Activated T-cell treated with anti-CD3 and anti-CD28 coated beads for 24 hours (primary cell): ENCODE data around the gene MED26.

ENCODE experiments used
- DNase-seq: peaks from one replicate; pipeline ENCODE4 v3.0.0-alpha.2; 2020; ENCODE audit warnings: low read depth

MED26 gene

DNA sequence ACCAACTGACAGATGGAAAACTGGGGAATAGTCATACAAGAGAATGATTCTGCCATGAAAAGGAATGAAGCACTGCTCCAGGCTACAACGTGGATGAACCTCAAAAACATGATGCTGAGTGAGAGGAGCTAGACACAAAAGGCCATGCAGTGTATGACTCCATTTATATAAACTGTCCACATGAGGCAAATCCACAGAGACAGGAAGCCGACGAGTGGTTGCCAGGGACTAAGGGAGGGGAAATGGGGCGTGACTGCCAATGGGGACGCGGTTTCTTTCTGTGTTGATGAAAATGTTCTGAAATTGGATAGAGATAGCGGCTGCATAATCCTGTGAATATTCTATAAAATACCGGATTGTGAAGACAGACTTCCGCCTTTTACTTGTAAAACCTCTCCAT lies 21.7 kb upstream of the MED26 start:
- DNase-seq = no peak

DNA sequence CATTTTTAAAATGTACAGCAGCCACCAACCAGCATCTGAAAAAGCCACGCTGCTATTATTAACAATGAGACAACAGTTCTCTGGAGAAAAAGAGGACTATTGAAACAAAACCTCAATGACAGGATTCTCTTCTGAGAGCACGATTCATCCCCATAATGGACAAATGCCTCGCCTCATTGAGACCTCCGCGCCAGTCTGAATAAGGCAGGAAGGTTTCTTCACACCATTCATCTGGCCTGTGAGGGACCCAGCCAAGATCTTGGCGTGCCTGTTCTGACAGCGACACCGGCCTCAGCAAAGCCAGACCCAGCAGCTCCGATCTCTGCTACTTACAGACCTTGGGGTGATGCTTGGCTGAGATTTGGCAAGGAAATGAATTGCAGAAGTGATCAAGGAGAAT lies 17.1 kb upstream of the MED26 start:
- DNase-seq = no peak

DNA sequence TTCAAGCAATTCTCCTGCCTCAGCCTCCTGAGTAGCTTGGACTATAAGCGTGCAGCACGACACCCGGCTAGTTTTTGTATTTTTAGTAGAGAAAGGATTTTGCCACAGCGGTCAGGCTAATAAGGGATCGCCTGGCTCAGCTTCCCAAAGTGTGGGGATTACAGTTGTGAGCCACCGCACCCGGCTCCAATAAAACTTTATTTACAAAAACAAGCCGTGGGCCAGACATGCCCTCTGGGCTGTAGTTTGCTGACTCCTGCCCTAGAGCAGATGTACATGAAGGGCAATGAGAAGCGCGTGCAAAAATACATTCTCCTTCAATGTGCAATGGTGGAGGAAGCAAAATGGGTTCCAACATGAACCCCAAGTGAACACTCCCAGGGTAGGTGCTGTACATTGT lies 13.7 kb upstream of the MED26 start:
- DNase-seq = no peak

DNA sequence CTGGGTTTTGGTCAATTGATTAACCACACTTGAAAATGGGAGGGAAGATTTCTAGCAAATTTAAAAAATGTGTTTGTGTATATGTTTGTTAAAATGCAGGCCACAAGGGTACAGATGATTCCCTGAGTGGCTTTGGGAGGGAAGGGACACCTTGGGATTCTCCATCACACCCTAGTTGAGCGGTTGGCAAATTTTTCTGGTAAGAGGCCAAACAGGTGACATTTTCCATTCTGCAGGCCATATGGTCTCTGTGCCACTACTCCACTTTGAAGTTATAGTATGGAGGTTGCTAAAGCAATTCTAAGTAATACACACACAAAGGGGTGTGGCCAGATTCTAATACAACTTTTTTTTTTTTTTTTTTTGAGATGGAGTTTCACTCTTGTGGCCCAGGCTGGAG lies 12.9 kb upstream of the MED26 start:
- no peak for DNase-seq

DNA sequence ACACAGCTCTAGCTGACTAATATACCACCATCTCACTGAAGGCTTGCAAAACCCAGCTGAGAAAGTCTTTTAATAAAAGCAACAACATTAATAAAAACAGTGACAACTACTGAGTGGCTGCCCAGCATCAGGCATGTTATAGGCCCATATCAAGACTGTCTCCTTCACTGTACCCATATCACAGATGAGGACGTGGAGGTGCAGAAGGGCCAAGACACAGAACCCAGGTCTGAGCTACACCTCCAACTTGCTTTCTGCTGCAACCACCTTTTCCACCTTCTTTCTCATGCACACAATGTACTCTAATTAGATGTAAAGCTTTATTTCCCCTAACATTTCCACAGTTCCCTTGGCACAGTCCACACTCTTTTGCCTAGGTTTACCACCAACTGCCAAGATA lies 10.7 kb upstream of the MED26 start:
- no peak for DNase-seq

DNA sequence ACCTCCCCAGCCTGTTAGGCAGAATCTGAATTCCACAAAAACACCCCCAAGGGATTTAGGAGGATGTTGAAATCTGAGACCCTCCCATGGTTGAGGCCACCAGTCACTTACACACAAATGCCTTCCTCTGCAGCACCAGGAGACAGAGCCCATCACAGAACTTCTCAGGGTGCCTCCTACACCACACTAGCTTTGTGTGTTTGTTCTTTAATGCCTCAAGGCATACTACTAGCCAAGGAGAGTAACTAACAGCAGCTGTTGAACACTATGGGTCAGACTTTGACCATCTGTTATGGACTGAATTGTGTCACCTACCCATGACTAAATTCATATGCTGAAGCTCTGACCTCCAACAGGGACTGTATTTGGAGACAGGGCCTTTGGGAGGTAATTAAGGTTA lies 9.5 kb upstream of the MED26 start:
- no peak for DNase-seq

DNA sequence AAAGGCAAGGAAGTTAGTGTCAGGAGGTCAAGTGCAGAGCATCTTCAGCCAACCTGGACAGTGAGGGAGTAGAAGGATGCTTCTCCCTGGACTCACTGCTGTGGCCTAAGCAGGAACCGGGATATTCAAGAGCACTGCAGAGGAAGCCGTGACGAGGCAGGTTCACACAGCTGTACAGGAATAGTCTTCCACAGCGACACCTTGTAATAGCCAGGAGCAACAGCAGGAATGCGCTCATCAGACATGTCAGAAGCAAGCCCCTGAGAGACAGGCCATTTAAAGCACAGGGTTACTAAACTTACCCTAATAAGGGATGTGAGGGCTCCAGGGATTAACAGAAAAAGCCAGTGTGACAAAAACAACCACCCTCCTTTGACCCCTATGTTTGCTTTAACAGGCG lies 3.5 kb upstream of the MED26 start:
- no peak for DNase-seq

DNA sequence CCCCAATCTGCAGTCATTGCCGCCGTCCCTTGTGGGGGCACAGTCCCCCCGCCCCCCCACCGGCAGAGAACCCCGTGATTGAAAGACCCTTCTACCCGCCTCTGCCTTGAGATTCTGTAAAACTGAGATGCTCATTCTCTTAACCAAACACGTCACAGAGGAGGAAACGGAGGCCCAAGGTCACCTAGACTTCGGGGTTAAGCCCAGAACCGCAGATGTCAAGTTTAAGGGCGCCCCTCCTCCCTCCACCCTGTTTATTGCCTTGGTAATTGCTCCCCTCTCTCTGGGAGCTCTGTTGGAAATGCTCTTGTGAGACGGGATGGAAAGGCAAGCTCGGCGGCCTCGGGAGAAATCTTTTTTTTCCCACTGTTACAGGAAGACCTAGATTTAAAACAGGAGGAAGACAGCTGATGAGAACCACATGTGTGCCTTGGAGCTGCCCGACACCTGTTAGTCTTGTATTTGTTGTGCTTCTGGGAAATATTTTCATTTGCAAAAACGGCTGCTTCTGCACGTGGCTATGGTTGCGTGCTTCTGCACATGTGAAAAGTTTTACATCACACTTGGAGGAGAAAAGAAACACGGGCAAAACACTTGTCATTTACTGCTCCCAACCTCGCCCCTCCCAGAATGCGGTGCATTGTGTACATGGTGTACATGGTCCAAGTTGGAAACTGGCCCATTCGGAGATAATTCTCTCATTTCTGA lies 1.1 kb upstream of the MED26 start:
- no peak for DNase-seq

DNA sequence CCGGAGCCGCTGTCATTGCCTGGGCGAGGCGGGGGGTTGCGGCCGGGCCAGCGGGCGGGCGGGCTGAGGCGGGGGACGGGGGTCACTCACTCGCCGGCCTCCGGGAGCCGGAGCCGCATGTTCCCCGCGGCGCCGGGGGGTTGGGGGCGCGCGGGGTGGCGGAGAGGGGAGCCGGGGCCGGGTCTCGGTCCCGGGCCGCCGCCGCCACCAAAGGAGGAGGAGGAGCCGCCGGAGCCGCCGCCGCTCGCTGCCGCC lies 149 bp downstream of the MED26 start:
- DNase-seq = no peak

DNA sequence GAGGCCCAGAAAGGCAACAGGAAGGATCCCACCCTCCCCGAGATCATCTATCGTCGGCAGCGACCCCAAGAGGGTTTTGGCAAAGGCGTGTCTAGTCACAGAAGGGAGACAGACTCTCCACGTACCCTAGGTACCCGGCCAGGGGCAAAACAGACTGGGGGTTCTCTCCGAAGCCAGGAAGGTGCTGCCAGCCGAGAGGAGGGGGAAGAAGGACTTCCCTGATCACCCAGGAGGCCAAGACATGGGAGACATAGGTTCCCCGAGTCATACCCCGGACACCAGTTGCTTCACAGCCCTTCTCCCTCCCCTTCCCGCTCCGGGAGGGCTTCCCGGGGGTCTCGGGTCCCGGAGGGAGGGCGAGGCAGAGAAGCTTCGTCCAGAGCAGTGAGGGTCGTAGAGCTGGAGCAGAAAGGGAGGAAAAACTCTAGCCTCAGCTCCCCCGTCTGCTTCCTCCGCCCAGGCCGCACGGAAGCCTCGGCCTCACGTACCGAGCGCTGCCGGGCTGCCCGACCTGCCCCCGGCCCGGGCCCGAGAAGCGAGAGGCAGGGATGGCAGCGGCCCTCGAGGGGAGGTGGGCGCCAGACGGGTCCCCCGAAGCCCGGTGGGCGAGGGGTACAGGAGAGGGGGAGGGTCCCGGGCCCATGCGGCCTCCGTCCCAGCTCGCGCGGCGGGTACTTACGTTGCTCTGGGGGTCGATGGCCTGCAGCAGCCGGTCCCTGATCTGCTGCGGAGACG lies 644 bp downstream of the MED26 start:
- DNase-seq = no peak

DNA sequence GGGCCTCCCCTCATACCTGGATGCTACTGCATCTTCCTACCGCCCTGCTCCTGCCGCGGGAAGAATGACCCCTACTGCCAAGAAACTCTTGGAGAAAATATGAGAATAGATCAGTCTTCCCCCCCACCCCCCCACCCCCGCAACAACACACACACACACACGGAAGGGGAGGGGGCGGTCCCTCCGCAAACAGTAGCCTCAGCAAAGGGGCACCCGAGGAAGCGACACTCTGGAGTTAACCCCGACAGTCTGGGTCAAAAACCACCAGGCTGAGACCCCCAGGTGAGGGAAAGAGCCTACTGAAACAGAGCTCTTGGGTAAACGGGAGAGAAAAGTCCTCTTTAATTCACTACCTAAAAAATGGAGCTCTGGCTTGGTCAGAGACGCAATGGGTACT lies 1.2 kb downstream of the MED26 start:
- no peak for DNase-seq

DNA sequence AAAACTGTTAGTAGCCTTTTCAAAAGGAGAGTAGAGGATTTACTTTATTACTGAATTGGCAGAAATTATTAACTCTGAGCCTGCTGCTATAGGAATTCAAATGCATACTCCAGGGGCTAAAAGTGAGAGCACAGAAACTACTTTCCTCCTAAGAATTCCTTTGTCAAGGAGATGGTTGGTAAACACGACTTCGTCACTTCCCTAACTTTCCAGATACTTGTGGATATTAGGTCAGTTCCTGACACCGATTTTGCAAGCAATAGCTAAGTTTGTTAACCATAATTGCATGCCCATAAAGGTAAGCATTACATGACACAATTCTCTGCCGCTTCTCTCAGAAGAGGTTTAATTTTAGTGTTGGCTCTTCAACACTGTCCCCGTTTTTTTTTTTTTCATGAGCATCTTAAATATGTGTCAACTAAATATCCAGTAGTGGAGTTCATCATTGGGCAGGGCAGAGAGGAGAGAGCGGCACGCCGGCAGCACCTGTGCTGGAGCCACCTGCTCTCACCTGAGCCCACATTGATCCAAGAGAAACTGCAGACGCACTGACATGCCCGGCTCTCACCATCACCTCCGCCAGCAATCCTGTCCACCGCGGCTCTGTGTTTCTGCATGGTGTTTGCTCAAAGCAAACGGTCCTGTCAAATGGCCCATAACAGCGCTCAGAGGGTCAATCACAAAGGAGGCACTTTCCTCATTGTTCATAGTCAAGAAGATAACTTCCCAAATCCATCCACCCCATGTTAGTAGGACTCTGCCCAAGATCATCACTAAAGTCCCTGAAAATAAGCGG lies 2.6 kb downstream of the MED26 start:
- DNase-seq = no peak

DNA sequence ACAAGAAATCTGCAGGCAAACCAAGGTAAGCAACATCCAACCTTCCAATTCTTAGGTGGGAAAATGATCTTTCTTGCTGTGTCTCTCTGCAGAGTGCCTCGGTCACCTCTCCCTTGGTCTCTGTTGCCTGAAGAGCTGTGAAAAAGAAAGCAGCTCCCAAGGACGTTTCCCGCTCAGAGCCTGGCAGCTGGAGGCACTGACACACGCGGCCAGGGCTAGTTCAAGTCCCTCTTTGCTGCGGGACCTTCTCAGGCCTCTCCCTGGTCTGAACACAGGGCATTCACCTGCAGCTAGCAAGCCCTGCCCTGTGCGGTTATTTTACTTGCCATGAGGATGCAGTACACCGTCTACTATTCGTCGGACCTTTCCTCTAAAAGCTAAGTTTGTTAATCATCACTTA lies 3.8 kb downstream of the MED26 start:
- DNase-seq = no peak

DNA sequence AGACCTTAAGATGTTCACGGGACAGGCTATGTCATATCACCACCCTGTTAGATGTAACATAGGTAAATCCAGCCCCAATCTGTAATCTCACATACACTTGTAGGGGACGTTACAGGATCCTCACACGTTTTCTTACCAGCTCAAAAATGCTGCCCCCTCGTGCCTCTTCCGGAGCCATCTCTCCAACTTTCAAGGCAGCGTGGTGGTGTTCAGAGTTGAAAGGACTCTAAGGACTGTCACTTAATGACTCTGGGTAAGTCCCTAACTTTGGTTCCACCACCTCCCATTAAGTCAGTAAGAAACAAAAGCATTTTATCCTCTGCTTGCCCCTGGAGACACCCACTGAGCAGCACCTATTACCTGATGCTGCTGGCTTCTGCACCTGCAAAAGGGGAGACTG lies 4.4 kb downstream of the MED26 start:
- DNase-seq = no peak

DNA sequence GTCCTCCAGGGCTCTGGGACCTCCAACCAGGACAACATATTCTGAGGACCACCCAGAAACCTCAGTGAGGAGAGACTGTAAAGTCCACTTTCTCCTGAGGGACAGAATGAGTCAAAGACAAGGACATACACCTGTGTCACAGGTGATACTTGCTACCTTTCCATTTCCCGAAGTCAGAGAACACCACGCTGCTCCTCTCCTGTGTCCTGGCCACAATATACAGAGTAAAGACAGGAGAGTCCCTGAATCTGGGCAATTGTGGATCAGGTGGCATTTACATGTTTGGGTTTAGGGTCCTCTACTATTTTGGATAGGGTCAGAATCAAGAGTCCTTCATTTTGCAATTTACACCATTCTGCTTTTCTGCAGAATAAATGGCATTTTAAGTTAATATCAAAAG lies 4.9 kb downstream of the MED26 start:
- DNase-seq = no peak

DNA sequence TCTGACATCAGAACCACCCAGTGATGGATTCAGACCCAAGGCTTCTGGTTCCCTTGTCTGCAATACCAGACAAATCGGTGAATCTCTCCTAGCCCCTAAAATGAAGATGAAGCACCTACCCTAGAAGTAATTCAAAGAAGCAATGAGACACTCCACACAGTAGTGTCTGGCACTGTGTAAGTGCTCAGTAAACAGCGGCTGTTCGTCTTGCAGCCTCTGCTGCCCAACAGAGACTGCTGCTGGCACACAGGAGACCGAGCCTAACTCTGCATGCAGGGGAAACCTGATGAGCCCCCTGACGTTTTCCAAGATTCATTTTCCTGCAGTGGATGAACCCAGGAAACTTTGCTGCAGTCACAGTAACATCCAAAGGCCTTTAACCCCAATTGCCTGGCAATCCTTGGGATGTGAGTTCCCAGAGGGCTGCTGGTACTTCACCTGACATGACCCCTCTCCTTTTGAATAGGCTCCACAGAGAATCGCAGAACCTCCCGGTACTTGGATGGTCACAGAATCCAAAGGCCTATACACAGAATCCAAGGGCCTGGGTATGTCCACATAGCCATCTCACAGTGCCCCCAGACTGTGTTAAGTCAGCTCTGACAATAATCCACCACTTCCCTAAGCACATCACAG lies 6.7 kb downstream of the MED26 start:
- DNase-seq = no peak

DNA sequence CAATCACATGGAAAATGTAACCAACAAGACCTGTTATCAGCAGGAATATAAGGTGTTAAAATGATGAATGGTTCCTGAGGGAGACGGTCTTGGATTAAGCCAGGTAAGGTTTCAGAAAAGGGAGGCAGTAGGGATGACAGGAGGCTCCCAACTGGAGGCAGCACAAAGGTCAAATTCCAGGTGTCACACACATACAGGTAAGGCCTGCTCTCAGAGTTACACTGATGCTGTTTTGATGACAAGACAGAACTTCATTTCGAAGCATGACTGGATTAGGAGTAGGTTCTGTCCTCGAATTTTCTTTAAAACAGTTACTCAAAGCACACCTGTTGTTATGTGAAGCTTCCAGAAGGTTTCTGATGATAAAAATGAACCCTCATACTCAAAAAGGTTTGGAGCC lies 7.4 kb downstream of the MED26 start:
- no peak for DNase-seq

DNA sequence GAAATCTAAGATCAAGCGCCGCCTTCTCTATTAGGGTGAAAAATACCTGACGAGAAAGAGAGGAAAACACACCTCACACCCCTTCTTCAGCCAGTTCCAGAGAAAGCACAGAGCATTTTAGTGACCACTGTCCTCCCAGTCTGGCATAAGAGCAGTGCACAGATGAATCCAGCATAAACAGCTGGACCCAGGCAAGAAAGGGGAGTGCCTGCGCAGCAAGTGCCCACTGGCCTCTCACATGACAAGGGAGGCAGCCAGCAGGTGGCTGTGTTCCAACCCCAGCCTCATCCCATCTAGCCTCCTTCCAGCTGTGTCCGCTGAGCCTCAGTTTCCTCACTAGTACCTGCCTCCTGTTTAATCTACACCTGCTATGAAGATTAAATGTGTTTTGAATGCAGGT lies 8.0 kb downstream of the MED26 start:
- no peak for DNase-seq

DNA sequence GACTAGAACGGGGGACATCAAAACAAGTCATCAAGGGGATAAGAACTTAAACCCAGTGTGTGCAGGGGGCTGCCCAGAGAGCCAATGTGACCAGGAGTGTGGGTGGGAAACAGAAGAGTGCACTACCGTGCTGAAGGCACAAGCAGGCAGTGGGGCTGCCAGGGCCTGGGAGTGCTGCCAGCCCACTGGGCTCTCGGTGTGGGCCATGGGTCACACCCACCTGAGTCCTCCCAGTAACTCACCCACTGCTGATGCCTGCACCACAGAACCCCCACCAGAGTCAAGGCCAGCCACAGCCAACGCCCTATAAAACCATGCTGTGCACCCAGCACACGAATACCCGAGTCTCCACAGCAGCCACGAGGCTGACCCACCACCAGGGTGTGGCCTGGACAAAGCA lies 8.5 kb downstream of the MED26 start:
- no peak for DNase-seq

DNA sequence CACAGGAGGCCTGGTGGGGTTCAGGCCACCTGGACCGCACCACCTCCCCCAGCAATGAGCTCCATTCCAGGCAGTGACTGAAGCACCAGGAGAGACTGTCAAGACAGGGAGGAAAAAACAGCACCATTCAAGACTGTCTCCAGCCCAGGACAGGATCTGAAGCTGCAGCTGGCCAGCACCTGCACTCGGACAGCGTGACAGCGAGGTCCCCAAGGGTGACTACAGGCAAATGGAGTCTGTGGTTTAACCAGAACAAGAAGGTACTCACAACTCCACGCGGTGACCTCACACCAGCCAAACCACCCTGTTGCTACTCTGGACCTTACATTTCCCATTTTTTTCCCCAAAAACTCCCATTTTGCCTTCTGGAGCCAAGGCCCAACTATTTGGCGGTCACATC lies 9.8 kb downstream of the MED26 start:
- no peak for DNase-seq

DNA sequence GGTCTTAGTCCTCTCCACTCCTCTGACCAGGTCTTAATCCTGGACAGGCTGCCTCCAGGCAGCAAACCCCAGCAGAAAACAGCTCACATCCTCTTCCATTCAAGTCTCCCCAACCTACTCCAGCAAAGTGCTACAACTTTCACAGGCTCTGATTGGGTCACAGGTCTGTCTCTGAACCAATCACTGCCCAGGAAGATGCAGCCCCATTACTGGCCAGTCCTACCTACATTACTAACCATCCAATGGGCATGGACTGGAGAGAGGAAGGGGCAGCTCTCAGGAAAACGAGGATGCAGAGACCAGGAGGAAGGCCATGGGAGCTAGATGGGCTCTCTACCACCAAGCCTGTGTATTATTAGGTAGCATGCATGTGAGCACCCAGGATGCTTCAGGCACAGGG lies 12.2 kb downstream of the MED26 start:
- DNase-seq = no peak

DNA sequence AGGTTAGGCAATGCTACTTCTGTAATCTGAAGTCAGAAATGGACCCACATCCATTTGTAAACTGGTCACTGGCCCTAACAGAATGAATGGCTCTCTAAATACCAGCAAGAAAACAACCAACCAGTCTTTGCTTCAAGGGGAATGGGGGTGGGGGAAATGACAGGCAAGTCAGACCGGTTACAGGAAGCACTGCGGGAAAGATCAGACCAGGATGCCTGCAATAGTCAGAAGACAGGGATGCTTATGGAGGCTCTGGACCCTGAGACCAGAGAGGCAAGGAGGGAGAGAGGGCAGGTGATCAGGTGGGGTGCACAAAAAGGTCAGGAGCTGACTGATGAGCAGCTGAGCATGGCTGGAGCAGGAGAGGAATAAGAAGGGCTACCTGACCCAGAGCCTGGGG lies 13.1 kb downstream of the MED26 start:
- DNase-seq = no peak

DNA sequence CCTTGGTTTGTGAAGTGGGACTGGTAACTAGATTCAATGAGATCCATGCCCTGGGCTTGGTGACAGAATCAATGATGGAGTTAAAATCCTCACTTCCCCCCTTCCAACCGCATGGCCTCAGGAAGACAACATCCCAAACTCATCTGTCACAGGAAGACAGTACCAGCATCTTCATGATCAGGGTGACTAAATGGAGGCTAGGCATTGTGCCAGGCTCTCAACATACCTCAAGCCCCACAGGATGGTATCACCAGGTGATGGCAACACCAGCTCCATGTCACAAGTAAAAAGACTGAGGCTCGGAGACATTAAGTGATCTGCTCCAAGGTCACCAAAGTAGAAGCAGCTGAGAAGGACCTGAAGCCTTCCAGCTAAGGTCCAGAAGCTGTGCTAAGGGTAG lies 14.2 kb downstream of the MED26 start:
- DNase-seq = no peak
